ENCODE measurements around the gene SULF2. TPM values are rescaled to one million over a fixed set of nuclear protein-coding genes. Genes with fewer than 3 reads are reported as not detected.

The SULF2 gene
- total and polyA plus RNA-seq, 2 of the 4 experiments (the other 2 are of a cell fraction) = 0.54 to 0.77 TPM

DNA sequence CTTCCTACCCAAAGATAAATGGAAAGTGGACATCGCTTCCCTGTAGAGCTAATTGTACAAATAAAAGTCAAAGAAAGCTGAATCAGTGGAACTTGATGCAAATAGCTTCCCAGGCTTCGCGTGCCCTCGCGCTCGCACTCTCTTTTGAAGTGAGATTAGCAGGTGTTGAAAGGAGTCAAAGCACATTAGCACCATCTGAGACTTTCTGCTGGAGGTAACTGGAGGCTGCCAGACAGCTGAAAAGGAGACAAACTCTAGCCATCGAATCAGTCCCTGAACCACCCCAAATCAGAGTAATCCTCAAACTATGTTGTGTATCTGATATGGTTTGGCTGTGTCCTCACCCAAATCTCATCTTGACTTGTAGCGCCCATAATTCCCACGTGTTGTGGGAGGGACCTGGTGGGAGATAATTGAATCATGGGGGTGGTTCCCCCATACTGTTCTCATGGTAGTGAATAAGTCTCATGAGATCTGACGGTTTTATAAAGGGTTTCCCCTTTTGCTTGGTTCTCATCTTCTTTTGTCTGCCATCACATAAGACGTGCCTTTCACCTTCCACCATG lies 23.7 kb downstream of the SULF2 start:
- intact Hi-C loops (cut with micrococcal nuclease) (no loop called here), in situ Hi-C loops (cut with MboI; ENCODE audit: low sequenced_read_pairs) (no loop called here), dilution Hi-C loops (cut with HindIII; ENCODE audit: low sequenced_read_pairs, unreplicated experiment) (no loop called here)
- Histone ChIP-seq H2AK9ac (replicated peaks; ENCODE audit: low read depth, low read length, poor library complexity) (no peak overlapping the region), H3K9me3 (ENCODE audit: control insufficient read depth, insufficient read depth, low read length) (no peaks in the 10 kb centered on the region), H3K4me1 (ENCODE audit: control insufficient read depth, insufficient read depth, low read length) (no peaks in the 10 kb centered on the region), H4K8ac (ENCODE audit: low read depth in 2 of 2, low read length in 2 of 2) (no peak overlapping the region), H3K56ac (ENCODE audit: extremely low read depth, insufficient read depth, low read length) (no peak overlapping the region), H3K23ac (ENCODE audit: low read depth, low read length) (no peak overlapping the region), H3K27ac (ENCODE audit: insufficient read depth, low read length) (no peak overlapping the region), H2BK20ac (ENCODE audit: low read depth, low read length) (no peak overlapping the region), H3K4me3 (ENCODE audit: insufficient read depth, low read depth, low read length) (no peak overlapping the region), H4K91ac (ENCODE audit: insufficient read depth, low read depth, low read length) (no peak overlapping the region), H2BK120ac (ENCODE audit: low read depth, low read length) (no peak overlapping the region), H3K9ac (ENCODE audit: low read depth, low read length) (no peak overlapping the region), H3K18ac (ENCODE audit: low read depth, low read length) (no peak overlapping the region), H4K20me1 (ENCODE audit: insufficient read depth, low read length) (no peaks in the 10 kb centered on the region), H2AK5ac (ENCODE audit: low read depth, low read length) (no peak overlapping the region), H4K5ac (ENCODE audit: low read depth, low read length) (no peak overlapping the region), H3K79me1 (ENCODE audit: low read depth in 1 of 2, low read length in 2 of 2) (no peaks in the 10 kb centered on the region), H3K14ac (replicated peaks; ENCODE audit: low read depth, low read length) (no peak overlapping the region), H3K4me2 (ENCODE audit: low read depth, low read length) (no peak overlapping the region), H3K36me3 (ENCODE audit: control insufficient read depth, insufficient read depth, low read length) (no peaks in the 10 kb centered on the region), H2BK5ac (ENCODE audit: low read depth, low read length, poor library complexity, severe bottlenecking) (no peak overlapping the region), H2AFZ (replicated peaks; ENCODE audit: low read length, poor library complexity) (no peak overlapping the region), H3K4ac (ENCODE audit: low read depth, low read length) (no peak overlapping the region), H2BK15ac (ENCODE audit: low read depth, low read length) (no peak overlapping the region), H3K27me3 (ENCODE audit: control insufficient read depth, insufficient read depth, low read length) (peaks cover 16% of the 10 kb centered on the region), H3K9me1 (ENCODE audit: insufficient read depth, low read length) (no peaks in the 10 kb centered on the region)
- POLR2A ChIA-PET (ENCODE audit: unreplicated experiment) = no interaction called here
- no TSS peak for BruUV-seq (replicated peaks)
- TF ChIP-seq MAFK (IDR thresholded peaks at IDR 0.05; ENCODE audit: low read depth, low read length) (no peak), RCOR1 (IDR thresholded peaks at IDR 0.05; ENCODE audit: insufficient replicate concordance, low read length) (no peak), SMC3 (IDR thresholded peaks at IDR 0.05; ENCODE audit: low read depth, low read length) (no peak), MAZ (IDR thresholded peaks at IDR 0.05; ENCODE audit: borderline replicate concordance, low read depth, low read length) (no peak), RAD21 (IDR thresholded peaks at IDR 0.05; ENCODE audit: low read length) (no peak), MXI1 (IDR thresholded peaks at IDR 0.05; ENCODE audit: borderline replicate concordance, low read depth, low read length) (no peak), BHLHE40 (IDR thresholded peaks at IDR 0.05; ENCODE audit: low read depth, low read length) (no peak), NFE2L2 (IDR thresholded peaks at IDR 0.05; ENCODE audit: low read depth, low read length) (no peak), CHD1 (IDR thresholded peaks at IDR 0.05; ENCODE audit: low read depth, low read length) (no peak), POLR2A (IDR thresholded peaks at IDR 0.05; ENCODE audit: low read depth, low read length) (no peak), CEBPB (IDR thresholded peaks at IDR 0.05; ENCODE audit: low read depth, low read length) (no peak), RFX5 (IDR thresholded peaks at IDR 0.05; ENCODE audit: low read depth, low read length) (no peak), FOS (IDR thresholded peaks at IDR 0.05; ENCODE audit: low read depth, low read length) (no peak)
- TF ChIP-seq, protein P1, sequence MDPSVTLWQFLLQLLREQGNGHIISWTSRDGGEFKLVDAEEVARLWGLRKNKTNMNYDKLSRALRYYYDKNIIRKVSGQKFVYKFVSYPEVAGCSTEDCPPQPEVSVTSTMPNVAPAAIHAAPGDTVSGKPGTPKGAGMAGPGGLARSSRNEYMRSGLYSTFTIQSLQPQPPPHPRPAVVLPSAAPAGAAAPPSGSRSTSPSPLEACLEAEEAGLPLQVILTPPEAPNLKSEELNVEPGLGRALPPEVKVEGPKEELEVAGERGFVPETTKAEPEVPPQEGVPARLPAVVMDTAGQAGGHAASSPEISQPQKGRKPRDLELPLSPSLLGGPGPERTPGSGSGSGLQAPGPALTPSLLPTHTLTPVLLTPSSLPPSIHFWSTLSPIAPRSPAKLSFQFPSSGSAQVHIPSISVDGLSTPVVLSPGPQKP (IDR thresholded peaks at IDR 0.05; ENCODE audit: borderline replicate concordance, low read depth, low read length) = no peak
- TF ChIP-seq, protein P2, sequence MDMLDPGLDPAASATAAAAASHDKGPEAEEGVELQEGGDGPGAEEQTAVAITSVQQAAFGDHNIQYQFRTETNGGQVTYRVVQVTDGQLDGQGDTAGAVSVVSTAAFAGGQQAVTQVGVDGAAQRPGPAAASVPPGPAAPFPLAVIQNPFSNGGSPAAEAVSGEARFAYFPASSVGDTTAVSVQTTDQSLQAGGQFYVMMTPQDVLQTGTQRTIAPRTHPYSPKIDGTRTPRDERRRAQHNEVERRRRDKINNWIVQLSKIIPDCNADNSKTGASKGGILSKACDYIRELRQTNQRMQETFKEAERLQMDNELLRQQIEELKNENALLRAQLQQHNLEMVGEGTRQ (IDR thresholded peaks at IDR 0.05; ENCODE audit: low read depth, low read length) = no peak
- TF ChIP-seq, protein P3, sequence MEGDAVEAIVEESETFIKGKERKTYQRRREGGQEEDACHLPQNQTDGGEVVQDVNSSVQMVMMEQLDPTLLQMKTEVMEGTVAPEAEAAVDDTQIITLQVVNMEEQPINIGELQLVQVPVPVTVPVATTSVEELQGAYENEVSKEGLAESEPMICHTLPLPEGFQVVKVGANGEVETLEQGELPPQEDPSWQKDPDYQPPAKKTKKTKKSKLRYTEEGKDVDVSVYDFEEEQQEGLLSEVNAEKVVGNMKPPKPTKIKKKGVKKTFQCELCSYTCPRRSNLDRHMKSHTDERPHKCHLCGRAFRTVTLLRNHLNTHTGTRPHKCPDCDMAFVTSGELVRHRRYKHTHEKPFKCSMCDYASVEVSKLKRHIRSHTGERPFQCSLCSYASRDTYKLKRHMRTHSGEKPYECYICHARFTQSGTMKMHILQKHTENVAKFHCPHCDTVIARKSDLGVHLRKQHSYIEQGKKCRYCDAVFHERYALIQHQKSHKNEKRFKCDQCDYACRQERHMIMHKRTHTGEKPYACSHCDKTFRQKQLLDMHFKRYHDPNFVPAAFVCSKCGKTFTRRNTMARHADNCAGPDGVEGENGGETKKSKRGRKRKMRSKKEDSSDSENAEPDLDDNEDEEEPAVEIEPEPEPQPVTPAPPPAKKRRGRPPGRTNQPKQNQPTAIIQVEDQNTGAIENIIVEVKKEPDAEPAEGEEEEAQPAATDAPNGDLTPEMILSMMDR (conservative IDR thresholded peaks at IDR 0.05; ENCODE audit: low read depth, low read length) = no peak
- DNase-seq (no peak), ATAC-seq (ENCODE audit: low read depth) (no peak)
- WGBS, 2 experiments (ENCODE audit: extremely low coverage in 2 of 2, insufficient read length in 1 of 2) = 57% methylated on average over 5 of the region's 11 CpGs; no CpG with 5 or more reads in 1 of the 2 experiments
- CTCF ChIA-PET = no interaction called here

All from IMR-90 (cell line).